OCI-LY1 (cell line): ENCODE measurements around the gene ZNF655.
A peak's percentile ranks its signal among the peaks of the same experiment; 100 is the strongest.

Experiments
- H2AFZ ChIP-seq: fragments of 200-600 bp; sonication (generic), shearing (Covaris generic); 2 replicates; pipeline ENCODE4 v1.6.0; 2014; ENCODE audit warnings: antibody characterized with exemption, mild to moderate bottlenecking, low read length
- H3F3A ChIP-seq: fragments of 200-600 bp; sonication (generic), shearing (Covaris generic); 2 replicates; pipeline ENCODE4 v1.6.0; 2014; ENCODE audit warnings: mild to moderate bottlenecking, antibody characterized with exemption, low read length, moderate library complexity; ENCODE audit not compliant: insufficient read depth
- H3K27ac ChIP-seq: fragments of 200-600 bp; sonication (generic); 2 replicates; pipeline ENCODE4 v1.5.1; 2014; ENCODE audit warnings: low read length, mixed run types, mild to moderate bottlenecking, low read depth; ENCODE audit not compliant: poor library complexity, severe bottlenecking
- H3K27me3 ChIP-seq: fragments of 200-600 bp; sonication (generic); 2 replicates; pipeline ENCODE4 v1.6.0; 2014; ENCODE audit warnings: antibody characterized with exemption, mild to moderate bottlenecking, low read length, moderate library complexity; ENCODE audit not compliant: insufficient read depth
- H3K36me3 ChIP-seq: fragments of 200-600 bp; sonication (generic); 2 replicates; pipeline ENCODE4 v1.6.1; 2014; ENCODE audit warnings: mild to moderate bottlenecking, antibody characterized with exemption, low read length, moderate library complexity, mixed read lengths; ENCODE audit not compliant: insufficient read depth
- H3K4me1 ChIP-seq: fragments of 200-600 bp; sonication (generic); 2 replicates; pipeline ENCODE4 v1.5.1; 2014; ENCODE audit warnings: mild to moderate bottlenecking, low read length, moderate library complexity; ENCODE audit not compliant: insufficient read depth, severe bottlenecking
- H3K4me2 ChIP-seq: fragments of 200-600 bp; sonication (generic), shearing (Covaris generic); 2 replicates; pipeline ENCODE4 v1.6.1; 2014; ENCODE audit warnings: low read length
- H3K4me3 ChIP-seq: fragments of 200-600 bp; sonication (generic); 2 replicates; pipeline ENCODE4 v1.5.1; 2014; ENCODE audit warnings: low read length, low read depth, mild to moderate bottlenecking, mixed read lengths; ENCODE audit not compliant: poor library complexity, severe bottlenecking
- H3K79me2 ChIP-seq: fragments of 200-600 bp; shearing (Covaris generic); 2 replicates; pipeline ENCODE4 v1.6.1; 2016; ENCODE audit warnings: mixed run types, low read length, mixed read lengths; ENCODE audit not compliant: insufficient read depth
- H3K9ac ChIP-seq: fragments of 200-600 bp; sonication (generic), shearing (Covaris generic); 2 replicates; pipeline ENCODE4 v1.6.1; 2014; ENCODE audit warnings: mild to moderate bottlenecking, low read length, mixed read lengths
- H3K9me2 ChIP-seq: fragments of 200-600 bp; sonication (generic), shearing (Covaris generic); 2 replicates; pipeline ENCODE4 v1.6.1; 2014; ENCODE audit warnings: low read depth, mild to moderate bottlenecking, low read length, mixed read lengths
- H3K9me3 ChIP-seq: fragments of 200-600 bp; shearing (Covaris generic); 2 replicates; pipeline ENCODE4 v1.6.1; 2014; ENCODE audit warnings: low read length, mixed read lengths
- H4K20me1 ChIP-seq: fragments of 200-600 bp; sonication (generic), shearing (Covaris generic); 2 replicates; pipeline ENCODE4 v1.6.0; 2016; ENCODE audit warnings: mild to moderate bottlenecking, low read length; ENCODE audit not compliant: insufficient read depth
- CTCF ChIP-seq: fragments of 200-600 bp; sonication (generic), shearing (Covaris generic); IDR thresholded peaks from 2 replicates; pipeline ENCODE4 v1.5.1; 2017; ENCODE audit warnings: mild to moderate bottlenecking, antibody characterized with exemption, low read length, moderate library complexity, mixed read lengths
- EZH2 ChIP-seq: fragments of 200-600 bp; sonication (generic), shearing (Covaris generic); IDR thresholded peaks from 2 replicates; pipeline ENCODE4 v1.8.0; 2017; ENCODE audit warnings: borderline replicate concordance, mixed run types, mild to moderate bottlenecking, antibody characterized with exemption, low read length, moderate library complexity, mixed read lengths

Gene ZNF655

DNA sequence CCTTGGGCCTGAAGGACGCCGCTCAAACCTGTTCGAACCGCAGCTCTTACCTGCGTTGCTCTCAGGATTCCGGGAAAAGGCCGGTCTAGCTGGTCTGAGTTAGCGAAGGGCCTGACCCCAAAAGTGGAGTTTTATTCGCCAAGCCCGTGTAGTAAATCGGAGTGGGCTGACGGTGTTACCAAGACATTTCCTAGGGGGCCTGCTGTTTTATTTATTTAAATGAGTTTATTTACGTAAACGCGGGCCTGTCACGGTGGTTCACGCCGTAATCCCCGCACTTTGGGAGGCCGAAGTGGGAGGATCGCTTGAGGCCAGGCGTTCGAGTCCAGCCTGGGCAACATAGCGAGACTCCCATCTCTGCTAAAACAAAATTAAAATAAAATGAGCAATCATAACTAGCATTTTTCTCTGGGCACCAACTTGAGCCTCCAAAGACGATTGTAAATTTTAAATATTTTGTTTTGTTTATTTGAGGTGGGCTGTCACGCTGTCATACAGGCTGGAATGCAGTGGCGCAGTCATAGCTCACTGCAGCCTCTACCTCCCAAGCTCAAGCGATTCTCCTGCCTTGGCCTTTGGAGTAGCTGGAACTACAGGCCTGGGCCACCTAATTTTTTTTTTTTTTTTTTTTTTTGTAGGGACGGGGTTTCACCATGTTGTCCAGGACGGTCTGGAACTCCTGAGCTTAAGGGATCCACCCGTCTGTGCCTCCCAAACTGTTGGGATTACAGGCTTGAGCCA is 903 bp downstream of the ZNF655 start:
- H3K9ac ChIP-seq, result peak overlapping the region; percentile 93

GRCh38 chr7:99560834-99561736 is 2.6 kb downstream of the ZNF655 start:
- Histone ChIP-seq H3K79me2 (peaks cover 39% of the 10 kb centered on the region), H3K9me2 (no peaks in the 10 kb centered on the region), H3K4me2 (no peak overlapping the region), H3K9ac (no peak overlapping the region), H3K27ac (no peak overlapping the region), H3F3A (no peaks in the 10 kb centered on the region), H3K9me3 (no peaks in the 10 kb centered on the region), H2AFZ (no peak overlapping the region), H3K4me3 (no peak overlapping the region), H3K4me1 (peaks cover 22% of the 10 kb centered on the region), H4K20me1 (no peaks in the 10 kb centered on the region), H3K36me3 (peaks cover 71% of the 10 kb centered on the region), H3K27me3 (no peaks in the 10 kb centered on the region)
- TF ChIP-seq CTCF (no peak), EZH2 (no peak)

More for the DNA sequence above, 903 bp downstream of the ZNF655 start:
- Histone ChIP-seq H2AFZ (no peak overlapping the region), H3K4me2 (peak overlapping the region; percentile 73), H3K9me2 (no peaks in the 10 kb centered on the region), H3K9me3 (no peaks in the 10 kb centered on the region), H4K20me1 (no peaks in the 10 kb centered on the region), H3K79me2 (peaks cover 39% of the 10 kb centered on the region), H3K4me1 (peaks cover 22% of the 10 kb centered on the region), H3K36me3 (peaks cover 71% of the 10 kb centered on the region), H3F3A (no peaks in the 10 kb centered on the region), H3K27ac (peak overlapping the region; percentile 84), H3K4me3 (peak overlapping the region; percentile 76), H3K27me3 (no peaks in the 10 kb centered on the region)
- TF ChIP-seq CTCF (no peak), EZH2 (no peak)

DNA sequence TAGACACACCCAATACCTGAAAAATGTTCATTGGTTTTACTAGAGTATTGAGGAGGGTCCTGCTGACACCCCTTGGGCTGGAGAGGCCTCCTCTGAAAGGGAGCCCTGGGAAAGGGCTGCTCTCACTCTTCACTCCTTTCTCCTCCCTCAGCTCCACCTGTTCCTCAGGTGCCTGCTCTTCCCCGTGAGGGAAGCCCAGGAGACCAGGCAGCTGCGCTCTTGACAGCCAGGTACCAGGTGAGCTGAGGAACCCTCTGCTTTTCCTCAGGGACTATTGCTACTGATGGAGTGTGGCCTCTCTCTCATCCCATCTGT is 3.3 kb downstream of the ZNF655 start:
- Histone ChIP-seq H2AFZ (no peak overlapping the region), H4K20me1 (no peaks in the 10 kb centered on the region), H3K4me2 (no peak overlapping the region), H3K27me3 (no peaks in the 10 kb centered on the region), H3K9me2 (no peaks in the 10 kb centered on the region), H3K36me3 (peaks cover 70% of the 10 kb centered on the region), H3F3A (no peaks in the 10 kb centered on the region), H3K9ac (no peak overlapping the region), H3K79me2 (peaks cover 35% of the 10 kb centered on the region), H3K4me3 (no peak overlapping the region), H3K4me1 (peaks cover 22% of the 10 kb centered on the region), H3K27ac (no peak overlapping the region), H3K9me3 (no peaks in the 10 kb centered on the region)
- no peak for TF ChIP-seq EZH2
- TF ChIP-seq CTCF, result no peak
